Fibroblast of pulmonary artery (primary cell): ENCODE measurements around the gene BABAM2.
"Not testable (repeated sequence)": the region's sequence is repeated elsewhere in the genome, so short reads cannot be mapped to it uniquely, and the experiment has no call there.

Source experiments
- DNase-seq: peaks from one replicate; pipeline ENCODE4 v3.0.0-alpha.2; 2010; ENCODE audit warnings: low read depth
- H3K4me3 ChIP-seq: replicated peaks from 2 replicates; pipeline ENCODE4 v1.5.1; 2011; ENCODE audit warnings: low read depth, mild to moderate bottlenecking, control low read depth, low read length, moderate library complexity
- CTCF ChIP-seq: IDR thresholded peaks from 2 replicates; pipeline ENCODE4 v1.5.1; 2011; ENCODE audit warnings: mild to moderate bottlenecking, control low read depth, low read length, inconsistent platforms; ENCODE audit errors: missing control alignments

The BABAM2 gene

GRCh38 chr2:27860111-27860510, 30.4 kb upstream of the BABAM2 start:
- H3K4me3 ChIP-seq: no peak overlapping the region
- peak; percentile 84 for DNase-seq
- TF ChIP-seq CTCF: no peak

- H3K4me3 ChIP-seq: no peak overlapping the region
- no peak for DNase-seq
- no peak for TF ChIP-seq CTCF
Measured at GRCh38 chr2:27863146-27863545, 27.4 kb upstream of the BABAM2 start.

GRCh38 chr2:27863955-27864354, 26.6 kb upstream of the BABAM2 start:
- DNase-seq: not testable (repeated sequence)

GRCh38 chr2:27866237-27866636, 24.3 kb upstream of the BABAM2 start:
- H3K4me3 ChIP-seq: no peak overlapping the region
- TF ChIP-seq CTCF: no peak
- no peak for DNase-seq

More at GRCh38 chr2:27863955-27864354, 26.6 kb upstream of the BABAM2 start:
- not testable (repeated sequence) for H3K4me3 ChIP-seq

GRCh38 chr2:27869763-27870162, 20.8 kb upstream of the BABAM2 start:
- no peak overlapping the region for H3K4me3 ChIP-seq
- no peak for DNase-seq
- no peak for TF ChIP-seq CTCF

GRCh38 chr2:27870724-27871123, 19.8 kb upstream of the BABAM2 start:
- no peak for TF ChIP-seq CTCF
- no peak overlapping the region for H3K4me3 ChIP-seq
- peak; percentile 28 for DNase-seq

GRCh38 chr2:27871802-27872201, 18.7 kb upstream of the BABAM2 start:
- no peak overlapping the region for H3K4me3 ChIP-seq
- DNase-seq: no peak
- TF ChIP-seq CTCF: no peak

- H3K4me3 ChIP-seq: no peak overlapping the region
- TF ChIP-seq CTCF: no peak
- no peak for DNase-seq
Measured at GRCh38 chr2:27873091-27873490, 17.4 kb upstream of the BABAM2 start.
